ENCODE data around the gene CFAP77.

CFAP77 gene

DNA sequence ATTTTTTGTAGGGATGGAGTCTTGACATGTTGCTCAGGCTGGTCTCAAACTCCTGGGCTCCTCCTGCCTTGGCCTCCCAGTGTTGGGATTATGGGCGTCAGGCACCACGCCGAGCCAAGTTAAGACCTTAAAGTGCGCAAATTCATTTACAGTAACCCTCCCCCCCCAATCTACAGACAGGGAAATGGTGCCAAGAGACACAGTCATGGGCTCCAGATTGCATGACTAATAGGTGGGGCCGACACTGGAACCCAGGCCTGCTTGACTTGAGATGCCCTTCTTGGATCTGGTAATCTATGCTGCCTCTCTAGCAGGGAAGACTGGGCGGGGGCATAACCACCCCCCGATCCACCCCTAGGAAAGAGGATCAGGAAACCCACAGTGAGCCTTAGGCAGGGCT lies 22.9 kb upstream of the CFAP77 start:
- H3K27ac ChIP-seq: peak overlapping the region; percentile 6; the same call in 1 of the 2 replicates
- ChIA-PET CTCF (no interaction called here), POLR2A (ENCODE audit: low non-redundant PET) (no interaction called here)

DNA sequence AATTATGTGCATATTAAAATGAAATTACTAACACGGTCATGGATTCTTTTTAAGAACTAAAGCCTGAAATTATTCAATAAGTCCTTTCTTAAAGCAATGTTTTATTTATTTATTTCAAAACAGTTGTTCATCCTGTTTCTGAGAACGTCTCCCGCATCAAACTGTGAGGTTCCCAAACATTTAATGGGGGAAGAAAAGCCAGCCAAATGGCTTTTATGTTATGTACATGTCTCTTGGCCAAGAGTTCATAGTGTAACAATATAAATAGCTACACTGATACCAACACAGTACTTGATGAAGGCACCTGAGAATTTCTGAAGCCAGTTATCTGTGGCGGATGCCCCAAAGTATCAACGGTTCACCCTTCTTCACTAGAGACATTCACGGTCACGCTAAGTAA lies 19.0 kb upstream of the CFAP77 start:
- no peak overlapping the region for H3K27ac ChIP-seq
- TF ChIP-seq, protein P1, sequence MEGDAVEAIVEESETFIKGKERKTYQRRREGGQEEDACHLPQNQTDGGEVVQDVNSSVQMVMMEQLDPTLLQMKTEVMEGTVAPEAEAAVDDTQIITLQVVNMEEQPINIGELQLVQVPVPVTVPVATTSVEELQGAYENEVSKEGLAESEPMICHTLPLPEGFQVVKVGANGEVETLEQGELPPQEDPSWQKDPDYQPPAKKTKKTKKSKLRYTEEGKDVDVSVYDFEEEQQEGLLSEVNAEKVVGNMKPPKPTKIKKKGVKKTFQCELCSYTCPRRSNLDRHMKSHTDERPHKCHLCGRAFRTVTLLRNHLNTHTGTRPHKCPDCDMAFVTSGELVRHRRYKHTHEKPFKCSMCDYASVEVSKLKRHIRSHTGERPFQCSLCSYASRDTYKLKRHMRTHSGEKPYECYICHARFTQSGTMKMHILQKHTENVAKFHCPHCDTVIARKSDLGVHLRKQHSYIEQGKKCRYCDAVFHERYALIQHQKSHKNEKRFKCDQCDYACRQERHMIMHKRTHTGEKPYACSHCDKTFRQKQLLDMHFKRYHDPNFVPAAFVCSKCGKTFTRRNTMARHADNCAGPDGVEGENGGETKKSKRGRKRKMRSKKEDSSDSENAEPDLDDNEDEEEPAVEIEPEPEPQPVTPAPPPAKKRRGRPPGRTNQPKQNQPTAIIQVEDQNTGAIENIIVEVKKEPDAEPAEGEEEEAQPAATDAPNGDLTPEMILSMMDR (conservative IDR thresholded peaks at IDR 0.05; ENCODE audit: low read depth): no peak
- ChIA-PET CTCF (no interaction called here), POLR2A (ENCODE audit: low non-redundant PET) (no interaction called here)
- no peak for DNase-seq (ENCODE audit: low spot score)

More for the DNA sequence above, 22.9 kb upstream of the CFAP77 start:
- TF ChIP-seq, protein P1 (conservative IDR thresholded peaks at IDR 0.05; ENCODE audit: low read depth): no peak
- no peak for DNase-seq (ENCODE audit: low spot score)

DNA sequence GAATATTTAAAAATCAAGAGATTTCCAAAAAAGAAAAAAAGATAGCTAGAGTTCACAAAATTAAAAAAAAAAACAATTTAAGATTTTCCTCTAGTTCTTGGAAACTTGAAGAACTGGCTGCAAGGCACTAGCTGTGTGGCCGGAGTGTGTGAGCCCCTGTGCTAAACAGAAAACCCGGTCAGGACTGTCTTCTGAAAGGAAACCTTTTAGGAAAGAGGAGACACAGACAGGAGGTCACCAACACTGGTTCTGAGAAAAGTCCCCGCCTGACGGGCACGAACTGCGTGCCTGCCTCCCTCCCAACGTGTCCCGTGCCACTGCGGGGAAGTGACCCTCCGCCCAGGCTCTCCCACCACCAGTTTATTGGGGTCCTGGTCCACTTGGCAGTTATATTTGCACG lies 18.6 kb upstream of the CFAP77 start:
- TF ChIP-seq, protein P1 (conservative IDR thresholded peaks at IDR 0.05; ENCODE audit: low read depth): no peak
- POLR2A ChIA-PET (ENCODE audit: low non-redundant PET): no interaction called here

DNA sequence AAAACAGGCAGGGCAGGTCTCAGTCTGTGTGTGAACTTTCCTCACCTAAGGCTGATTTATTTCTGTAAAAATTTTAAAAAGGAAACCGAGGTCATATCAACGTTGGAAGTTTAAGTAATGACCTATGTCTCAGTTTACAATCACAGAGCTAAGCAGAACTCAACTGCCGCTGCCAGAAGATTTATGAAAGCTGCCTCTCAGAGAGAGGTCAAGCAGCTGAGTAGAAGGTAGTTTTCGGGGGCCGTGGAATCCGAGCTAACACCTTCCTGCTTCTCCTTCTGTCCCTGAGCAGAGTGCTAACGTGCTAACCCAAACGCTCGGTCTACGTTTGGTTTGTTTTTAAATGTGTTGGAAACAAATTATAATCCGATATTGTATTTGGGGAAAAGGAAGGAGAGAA lies 14.5 kb upstream of the CFAP77 start:
- ChIA-PET CTCF (no interaction called here), POLR2A (ENCODE audit: low non-redundant PET) (no interaction called here)
- H3K27ac ChIP-seq: no peak overlapping the region
- TF ChIP-seq, protein P1 (conservative IDR thresholded peaks at IDR 0.05; ENCODE audit: low read depth): no peak
- no peak for DNase-seq (ENCODE audit: low spot score)

More for the DNA sequence above, 18.6 kb upstream of the CFAP77 start:
- DNase-seq (ENCODE audit: low spot score): no peak
- H3K27ac ChIP-seq: no peak overlapping the region
- CTCF ChIA-PET: no interaction called here

DNA sequence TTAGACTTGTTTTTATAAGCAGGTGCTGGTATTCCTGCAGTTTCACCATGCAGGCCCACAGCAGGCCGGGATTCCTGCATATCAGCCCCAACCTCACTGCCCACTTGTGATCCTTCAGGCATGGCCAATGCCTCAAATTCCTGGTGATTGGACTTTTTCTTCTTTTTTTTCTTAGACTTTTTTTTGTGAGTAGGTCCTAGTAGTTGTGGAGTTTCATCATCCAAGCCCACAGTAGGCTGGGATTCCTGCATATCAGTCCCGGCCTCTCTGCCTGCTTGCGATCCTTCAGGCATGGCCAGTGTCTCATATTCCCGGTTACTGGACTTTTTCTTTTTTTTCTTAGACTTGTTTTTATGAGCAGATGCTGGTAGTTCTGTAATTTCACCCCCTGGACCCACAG lies 8.2 kb upstream of the CFAP77 start:
- POLR2A ChIA-PET (ENCODE audit: low non-redundant PET): no interaction called here
- TF ChIP-seq, protein P1 (conservative IDR thresholded peaks at IDR 0.05; ENCODE audit: low read depth): no peak
- H3K27ac ChIP-seq: no peak overlapping the region
- CTCF ChIA-PET: interaction anchor here (0.7 kb wide), 1 partner anchor 17 kb away, joined by 3 read pairs; no protein-coding TSS in a partner anchor
- DNase-seq (ENCODE audit: low spot score): no peak

DNA sequence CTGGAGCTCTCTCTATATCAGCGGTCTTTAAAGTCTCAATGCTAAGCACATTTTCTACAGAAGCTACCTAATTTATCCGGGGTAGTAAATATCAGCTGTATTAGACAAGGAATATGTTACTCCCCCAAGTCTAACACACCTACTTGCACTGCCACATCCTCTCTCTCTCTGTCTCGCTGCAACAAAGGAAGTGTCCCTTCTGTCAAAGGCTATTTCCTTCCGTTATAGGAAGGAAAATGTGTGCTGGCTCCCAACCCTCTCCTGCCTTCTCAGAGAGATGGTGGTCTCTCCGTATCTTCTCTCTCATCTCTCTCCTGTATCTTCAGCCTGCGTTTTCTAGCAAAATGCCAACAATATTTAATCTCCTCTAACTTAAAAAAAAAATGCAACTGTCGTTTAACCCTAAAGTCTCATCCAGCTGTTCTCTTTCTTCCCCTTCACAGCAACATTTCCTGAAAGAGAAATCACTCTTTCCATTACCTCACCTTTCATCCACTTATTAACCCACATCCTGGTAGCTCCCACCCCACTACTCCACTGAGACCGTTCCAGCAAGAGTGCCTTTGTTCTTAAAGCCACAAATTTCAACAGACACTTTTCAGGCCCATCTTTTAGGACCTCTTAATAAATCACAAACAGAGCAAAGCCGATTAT lies 5.7 kb upstream of the CFAP77 start:
- no peak overlapping the region for H3K27ac ChIP-seq
- no peak for DNase-seq (ENCODE audit: low spot score)
- POLR2A ChIA-PET (ENCODE audit: low non-redundant PET): no interaction called here
- TF ChIP-seq, protein P1 (conservative IDR thresholded peaks at IDR 0.05; ENCODE audit: low read depth): no peak
- CTCF ChIA-PET: interaction anchor here (0.6 kb wide), 1 partner anchor 8 kb away, joined by 8 read pairs; no protein-coding TSS in a partner anchor

Data from RWPE1 (cell line).